Cardiac fibroblast (primary cell): ENCODE measurements around the gene TARS3.

ENCODE experiments used
- DNase-seq, 2 donors: peaks; one replicate each; pipeline versions ENCODE4 v3.0.0 to v3.0.0-alpha.2; 2010; ENCODE audit warnings: low read depth in 2 of 2
- H3K4me3 ChIP-seq, 2 donors: replicated peaks in 1 of 2; 1 replicate in 1 of 2; 2 replicates in 1 of 2; pipeline ENCODE4 v1.5.1; 2011; ENCODE audit warnings: low read depth in 2 of 2, low read length in 2 of 2, mild to moderate bottlenecking in 2 of 2, moderate library complexity in 1 of 2
- CTCF ChIP-seq: IDR thresholded peaks from one replicate; pipeline ENCODE4 v1.5.1; 2011; ENCODE audit warnings: low read depth, mild to moderate bottlenecking, low read length, inconsistent platforms

The TARS3 gene

GRCh38 chr15:101608201-101608600 is 116.1 kb downstream of the TARS3 start:
- DNase-seq: no peak
- TF ChIP-seq CTCF: no peak
- no peak overlapping the region for H3K4me3 ChIP-seq

GRCh38 chr15:101607108-101607507 is 117.2 kb downstream of the TARS3 start:
- H3K4me3 ChIP-seq: no peak overlapping the region
- no peak for TF ChIP-seq CTCF
- DNase-seq: no peak

- no peak overlapping the region for H3K4me3 ChIP-seq
- TF ChIP-seq CTCF: no peak
Observed at GRCh38 chr15:101604124-101604874, 120.0 kb downstream of the TARS3 start.

More at GRCh38 chr15:101604124-101604874, 120.0 kb downstream of the TARS3 start:
- DNase-seq: no peak
